ENCODE measurements around the gene RAB8B.

DNA sequence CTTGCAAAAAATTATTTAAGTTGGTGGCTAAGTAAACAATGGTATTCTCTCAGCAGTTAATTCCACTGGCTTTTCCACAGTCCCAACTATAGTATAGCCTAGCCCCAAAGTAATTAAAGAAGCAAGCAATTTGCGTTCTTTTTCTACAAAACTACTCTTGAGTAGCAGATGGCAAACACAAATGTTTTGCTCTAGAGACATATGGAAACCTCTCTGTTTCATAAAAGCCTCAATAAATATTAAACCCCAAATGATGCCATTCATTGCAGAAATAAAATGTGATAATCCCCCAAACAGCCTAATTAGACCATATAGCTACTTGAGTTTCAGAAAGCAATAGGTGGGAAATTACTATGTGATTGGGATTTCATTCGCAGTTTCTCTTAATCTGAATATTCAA is 8.7 kb upstream of the RAB8B start:
- TF ChIP-seq, protein P1, sequence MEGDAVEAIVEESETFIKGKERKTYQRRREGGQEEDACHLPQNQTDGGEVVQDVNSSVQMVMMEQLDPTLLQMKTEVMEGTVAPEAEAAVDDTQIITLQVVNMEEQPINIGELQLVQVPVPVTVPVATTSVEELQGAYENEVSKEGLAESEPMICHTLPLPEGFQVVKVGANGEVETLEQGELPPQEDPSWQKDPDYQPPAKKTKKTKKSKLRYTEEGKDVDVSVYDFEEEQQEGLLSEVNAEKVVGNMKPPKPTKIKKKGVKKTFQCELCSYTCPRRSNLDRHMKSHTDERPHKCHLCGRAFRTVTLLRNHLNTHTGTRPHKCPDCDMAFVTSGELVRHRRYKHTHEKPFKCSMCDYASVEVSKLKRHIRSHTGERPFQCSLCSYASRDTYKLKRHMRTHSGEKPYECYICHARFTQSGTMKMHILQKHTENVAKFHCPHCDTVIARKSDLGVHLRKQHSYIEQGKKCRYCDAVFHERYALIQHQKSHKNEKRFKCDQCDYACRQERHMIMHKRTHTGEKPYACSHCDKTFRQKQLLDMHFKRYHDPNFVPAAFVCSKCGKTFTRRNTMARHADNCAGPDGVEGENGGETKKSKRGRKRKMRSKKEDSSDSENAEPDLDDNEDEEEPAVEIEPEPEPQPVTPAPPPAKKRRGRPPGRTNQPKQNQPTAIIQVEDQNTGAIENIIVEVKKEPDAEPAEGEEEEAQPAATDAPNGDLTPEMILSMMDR (conservative IDR thresholded peaks at IDR 0.05; ENCODE audit: low read depth, low read length): no peak
- no peak for TF ChIP-seq EZH2phosphoT487 (IDR thresholded peaks at IDR 0.05; ENCODE audit: borderline replicate concordance, low read length)
